HG03060 (cell line): ENCODE data around the gene WIPF3.

Experiments used
- ATAC-seq: cut with Tn5 transposase; IDR thresholded peaks from one replicate; pipeline ENCODE4 v1.9.1; 2021; ENCODE audit warnings: low read depth, moderate number of reproducible peaks; ENCODE audit not compliant: unreplicated experiment

The WIPF3 gene

GRCh38 chr7:29843726-29844125, 37.4 kb downstream of the WIPF3 start:
- no peak for ATAC-seq

GRCh38 chr7:29844559-29844958, 38.3 kb downstream of the WIPF3 start:
- ATAC-seq, result no peak

- no peak for ATAC-seq
Observed at GRCh38 chr7:29847496-29847895, 41.2 kb downstream of the WIPF3 start.

- ATAC-seq, result no peak
Observed at GRCh38 chr7:29847916-29848315, 41.6 kb downstream of the WIPF3 start.

- ATAC-seq, result no peak
Observed at GRCh38 chr7:29848941-29849340, 42.6 kb downstream of the WIPF3 start.

- no peak for ATAC-seq
Observed at GRCh38 chr7:29851487-29851886, 45.2 kb downstream of the WIPF3 start.

- ATAC-seq, result no peak
Observed at GRCh38 chr7:29852457-29852856, 46.1 kb downstream of the WIPF3 start.

- no peak for ATAC-seq
Observed at GRCh38 chr7:29853072-29853471, 46.8 kb downstream of the WIPF3 start.

GRCh38 chr7:29853789-29854188, 47.5 kb downstream of the WIPF3 start:
- no peak for ATAC-seq

GRCh38 chr7:29854257-29854938, 48.1 kb downstream of the WIPF3 start:
- ATAC-seq, result no peak

GRCh38 chr7:29857654-29858053, 51.3 kb downstream of the WIPF3 start:
- ATAC-seq, result no peak

GRCh38 chr7:29858191-29858951, 52.1 kb downstream of the WIPF3 start:
- ATAC-seq, result no peak

GRCh38 chr7:29859104-29859503, 52.8 kb downstream of the WIPF3 start:
- no peak for ATAC-seq

GRCh38 chr7:29859524-29860185, 53.3 kb downstream of the WIPF3 start:
- no peak for ATAC-seq

GRCh38 chr7:29860186-29860585, 53.9 kb downstream of the WIPF3 start:
- no peak for ATAC-seq

GRCh38 chr7:29861884-29862283, 55.6 kb downstream of the WIPF3 start:
- ATAC-seq, result no peak

GRCh38 chr7:29864656-29865055, 58.3 kb downstream of the WIPF3 start:
- ATAC-seq, result no peak

GRCh38 chr7:29865526-29865925, 59.2 kb downstream of the WIPF3 start:
- ATAC-seq, result no peak

- no peak for ATAC-seq
Observed at GRCh38 chr7:29866490-29866930, 60.2 kb downstream of the WIPF3 start.

- no peak for ATAC-seq
Observed at GRCh38 chr7:29871787-29872398, 65.6 kb downstream of the WIPF3 start.

- ATAC-seq, result no peak
Observed at GRCh38 chr7:29873644-29874294, 67.5 kb downstream of the WIPF3 start.
